Measurements from ENCODE around the gene CTDP1.

CTDP1 gene

DNA sequence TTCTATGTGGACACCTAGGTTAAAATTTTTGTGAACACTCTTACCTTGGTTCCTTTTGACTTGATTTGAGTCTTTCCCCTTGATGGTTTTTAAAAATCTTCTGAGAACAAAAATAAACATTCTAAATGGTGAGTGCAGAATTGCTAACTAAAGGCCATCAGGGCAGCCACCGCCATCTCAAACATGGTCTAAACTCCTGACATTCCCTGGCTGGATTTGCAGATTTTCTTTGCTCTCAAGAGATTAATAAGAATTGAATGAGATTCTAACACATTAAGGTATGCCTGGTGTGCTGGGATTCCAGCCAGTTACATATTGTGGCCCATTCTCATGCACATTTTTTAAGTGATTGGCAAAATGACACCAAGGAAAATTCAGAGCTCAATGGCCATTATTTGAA, 17.2 kb upstream of the CTDP1 start:
- Mint-ChIP-seq H3K9me3 (ENCODE audit: low read depth) (no peaks in the 10 kb centered on the region), H3K36me3 (no peaks in the 10 kb centered on the region), H3K4me1 (ENCODE audit: low read depth) (no peaks in the 10 kb centered on the region), H3K4me3 (no peak overlapping the region), H3K27me3 (peaks cover 3% of the 10 kb centered on the region), H3K27ac (no peak overlapping the region)

DNA sequence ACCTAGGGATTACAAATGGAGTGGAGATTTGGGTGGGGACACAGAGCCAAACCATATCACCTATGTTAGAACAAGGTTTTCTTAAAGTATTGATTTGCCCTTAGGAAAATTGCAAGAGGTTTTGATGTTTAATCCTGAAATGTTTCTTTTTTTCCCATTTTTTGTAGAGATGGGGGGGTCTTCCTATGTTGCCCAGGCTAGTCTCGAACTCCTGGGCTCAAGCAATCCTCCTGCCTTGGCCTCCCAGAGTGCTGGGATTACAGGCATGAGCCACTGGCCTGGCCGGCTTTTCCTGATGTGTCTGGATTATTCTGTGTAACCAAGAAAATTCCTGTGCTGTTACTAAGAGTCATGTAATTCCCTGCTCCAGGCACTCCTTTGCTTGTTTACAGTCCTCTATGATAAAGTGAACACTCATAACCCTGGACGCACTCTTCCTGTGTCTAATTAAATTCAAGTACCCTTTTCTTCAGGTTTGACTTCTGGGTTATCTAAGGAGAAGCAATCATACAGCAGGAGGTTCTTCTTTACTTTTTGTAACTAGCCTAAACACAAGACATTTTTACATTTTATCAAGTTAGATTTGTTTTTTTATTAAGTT, 15.0 kb upstream of the CTDP1 start:
- Mint-ChIP-seq H3K36me3 (no peaks in the 10 kb centered on the region), H3K9me3 (ENCODE audit: low read depth) (no peaks in the 10 kb centered on the region), H3K27ac (no peak overlapping the region), H3K4me1 (ENCODE audit: low read depth) (no peaks in the 10 kb centered on the region), H3K27me3 (peaks cover 3% of the 10 kb centered on the region), H3K4me3 (no peak overlapping the region)

DNA sequence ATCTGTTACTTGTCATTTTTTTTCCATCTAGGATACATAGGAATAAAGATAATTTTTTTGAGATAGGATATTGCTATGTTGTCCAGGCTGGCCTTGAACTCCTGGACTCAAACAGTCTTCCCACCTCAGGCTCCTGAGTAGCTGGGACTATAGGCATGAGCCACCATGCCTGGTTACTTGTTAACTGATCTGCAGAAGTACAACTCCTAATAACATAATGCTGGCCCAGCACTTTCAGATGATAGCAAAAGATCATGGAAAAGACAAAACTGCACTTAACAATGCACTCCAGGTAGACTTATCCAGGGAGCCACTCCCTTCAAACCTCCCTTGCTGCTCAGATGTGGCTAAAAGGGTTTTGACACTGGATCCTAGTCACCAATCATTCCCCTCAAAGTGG, 11.4 kb upstream of the CTDP1 start:
- H3K4me1 Mint-ChIP-seq (ENCODE audit: low read depth), result no peaks in the 10 kb centered on the region
- H3K4me3 Mint-ChIP-seq, result no peak overlapping the region
- H3K9me3 Mint-ChIP-seq (ENCODE audit: low read depth), result no peaks in the 10 kb centered on the region
- H3K36me3 Mint-ChIP-seq, result peaks cover 3% of the 10 kb centered on the region
- H3K27me3 Mint-ChIP-seq, result no peaks in the 10 kb centered on the region
- no peak overlapping the region for H3K27ac Mint-ChIP-seq

DNA sequence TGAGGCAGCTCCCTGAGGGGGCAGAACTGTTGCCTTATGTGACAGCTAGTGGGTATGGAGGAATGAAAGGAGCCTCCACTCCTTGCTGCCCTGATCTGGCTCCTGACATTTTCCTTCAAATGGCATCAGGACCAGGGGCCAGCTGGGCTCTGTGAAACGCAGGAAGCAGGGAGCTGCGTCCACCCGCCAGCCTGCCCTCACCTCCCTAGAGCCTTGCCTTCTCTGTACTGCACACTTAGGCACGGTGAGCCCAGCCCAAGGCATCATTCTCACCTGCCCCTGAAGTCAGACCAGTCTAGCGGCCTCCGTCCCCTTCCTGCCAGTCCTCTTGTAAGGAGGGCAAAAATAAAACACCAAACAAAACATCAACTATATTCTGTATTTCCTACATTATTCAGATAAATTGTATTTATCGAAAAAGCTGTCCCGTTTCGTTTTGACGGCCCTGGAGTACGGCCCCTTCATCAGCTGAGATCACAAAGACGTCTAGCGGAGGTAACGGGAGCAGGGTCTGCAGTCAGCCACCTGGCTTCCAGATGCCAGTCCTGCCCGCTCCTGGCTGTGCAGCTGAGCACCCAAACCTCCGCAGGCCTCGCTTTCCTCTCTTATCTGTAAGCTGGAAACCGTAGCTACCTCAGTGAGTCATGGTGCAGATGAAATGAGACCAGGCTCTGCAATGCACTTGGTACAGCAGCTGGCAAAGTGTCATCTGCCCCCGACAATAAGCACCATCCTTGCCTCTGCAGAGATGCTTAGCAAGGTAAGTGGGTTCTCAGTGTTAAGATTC, 6.9 kb upstream of the CTDP1 start:
- no peaks in the 10 kb centered on the region for H3K9me3 Mint-ChIP-seq (ENCODE audit: low read depth)
- no peak overlapping the region for H3K4me3 Mint-ChIP-seq
- peaks cover 12% of the 10 kb centered on the region for H3K36me3 Mint-ChIP-seq
- no peaks in the 10 kb centered on the region for H3K27me3 Mint-ChIP-seq
- H3K27ac Mint-ChIP-seq, result no peak overlapping the region
- H3K4me1 Mint-ChIP-seq (ENCODE audit: low read depth), result peaks cover 10% of the 10 kb centered on the region

DNA sequence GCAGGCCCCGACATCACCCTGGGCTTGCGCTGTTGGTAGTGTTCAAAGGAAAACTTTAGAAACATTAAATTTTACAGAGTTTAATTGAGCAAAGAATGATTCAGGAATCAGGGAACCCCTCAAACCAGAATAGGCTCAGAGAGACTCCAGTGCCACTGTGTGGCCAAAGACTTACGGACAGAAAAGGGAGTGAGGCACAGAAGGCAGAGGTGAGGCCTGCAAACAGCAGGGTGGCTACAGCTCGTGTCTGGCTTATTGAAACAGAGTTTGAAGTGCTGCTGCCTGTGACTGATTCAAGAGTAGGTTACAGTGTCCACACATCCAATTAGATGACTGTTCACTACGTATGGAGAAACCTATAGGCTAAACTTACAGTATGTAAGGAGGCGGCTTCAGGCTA, 2.4 kb upstream of the CTDP1 start:
- no peak overlapping the region for H3K27ac Mint-ChIP-seq

DNA sequence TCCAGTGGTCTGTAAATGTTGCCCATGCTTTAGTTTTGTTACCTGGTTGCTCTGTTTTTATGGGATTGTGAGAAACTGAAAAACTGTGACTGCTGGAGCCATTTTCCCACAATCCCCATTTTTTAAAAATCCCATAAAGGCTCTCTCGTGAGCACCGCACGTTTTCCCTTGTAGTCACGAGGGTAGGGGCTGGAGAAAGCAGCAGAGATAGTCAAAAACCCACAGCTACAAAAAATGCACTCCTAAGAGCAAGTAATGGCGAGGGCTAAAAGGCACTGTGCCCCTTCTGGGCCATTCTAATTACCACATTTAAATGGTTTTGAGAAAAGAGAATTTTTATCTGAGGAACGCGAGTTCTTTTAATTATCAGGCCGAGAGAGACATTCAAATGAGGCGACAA, 1.8 kb upstream of the CTDP1 start:
- Mint-ChIP-seq H3K4me3 (peak overlapping the region; percentile 96), H3K4me1 (ENCODE audit: low read depth) (peaks cover 46% of the 10 kb centered on the region), H3K36me3 (peaks cover 9% of the 10 kb centered on the region)

More for the DNA sequence above, 2.4 kb upstream of the CTDP1 start:
- Mint-ChIP-seq H3K9me3 (ENCODE audit: low read depth) (no peaks in the 10 kb centered on the region), H3K27me3 (no peaks in the 10 kb centered on the region), H3K4me3 (peak overlapping the region; percentile 35), H3K36me3 (peaks cover 9% of the 10 kb centered on the region), H3K4me1 (ENCODE audit: low read depth) (peaks cover 39% of the 10 kb centered on the region)

DNA sequence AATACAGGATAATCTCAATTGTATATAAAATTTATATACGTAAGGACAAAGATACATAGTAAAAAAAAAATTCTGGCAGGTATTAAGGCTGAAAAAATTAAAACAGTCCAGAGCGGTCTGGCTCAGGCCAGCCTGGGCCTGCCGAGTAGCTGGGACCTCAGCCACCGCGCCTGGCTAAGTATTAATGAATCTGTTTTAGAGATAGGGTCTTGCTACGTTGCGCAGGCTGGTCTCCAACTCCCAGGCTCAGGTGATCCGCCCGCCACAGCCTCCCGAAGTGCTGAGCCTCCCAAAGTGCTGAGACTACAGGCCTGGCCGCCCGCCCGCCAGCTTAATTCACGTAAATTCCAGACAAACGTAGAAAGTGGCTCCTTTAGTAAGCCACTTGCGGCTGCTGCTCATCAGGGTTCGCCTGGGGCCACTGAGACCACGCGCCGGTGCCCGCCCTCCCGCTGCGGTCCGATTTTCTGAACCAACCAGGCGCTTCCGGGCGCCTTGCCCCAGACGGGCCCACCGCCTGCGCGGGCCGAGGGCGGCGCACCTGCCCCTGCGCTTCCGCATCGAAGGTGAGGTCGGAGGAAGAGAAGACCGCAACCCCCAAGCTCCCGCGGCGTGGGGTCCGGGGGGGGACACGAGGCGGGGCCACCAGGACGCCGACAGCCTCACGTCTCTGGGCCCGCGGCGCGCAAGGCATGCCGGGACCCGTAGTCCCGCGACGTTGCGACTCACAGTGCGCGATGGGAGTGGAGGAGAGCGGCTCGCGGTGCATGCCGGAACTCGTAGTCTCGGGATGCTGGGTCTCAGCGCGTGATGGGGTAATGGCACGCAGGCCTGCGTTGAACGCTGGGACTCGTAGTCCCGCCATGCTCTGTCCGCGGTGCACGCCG, 695 bp upstream of the CTDP1 start:
- no peaks in the 10 kb centered on the region for H3K27me3 Mint-ChIP-seq
- peak overlapping the region; percentile 99 for H3K27ac Mint-ChIP-seq
- peak overlapping the region; percentile 96 for H3K4me3 Mint-ChIP-seq
- H3K36me3 Mint-ChIP-seq, result peaks cover 9% of the 10 kb centered on the region
- H3K9me3 Mint-ChIP-seq (ENCODE audit: low read depth), result no peaks in the 10 kb centered on the region
- H3K4me1 Mint-ChIP-seq (ENCODE audit: low read depth), result peaks cover 56% of the 10 kb centered on the region

More for the DNA sequence above, 1.8 kb upstream of the CTDP1 start:
- H3K27ac Mint-ChIP-seq, result peak overlapping the region; percentile 99
- H3K27me3 Mint-ChIP-seq, result no peaks in the 10 kb centered on the region
- no peaks in the 10 kb centered on the region for H3K9me3 Mint-ChIP-seq (ENCODE audit: low read depth)

DNA sequence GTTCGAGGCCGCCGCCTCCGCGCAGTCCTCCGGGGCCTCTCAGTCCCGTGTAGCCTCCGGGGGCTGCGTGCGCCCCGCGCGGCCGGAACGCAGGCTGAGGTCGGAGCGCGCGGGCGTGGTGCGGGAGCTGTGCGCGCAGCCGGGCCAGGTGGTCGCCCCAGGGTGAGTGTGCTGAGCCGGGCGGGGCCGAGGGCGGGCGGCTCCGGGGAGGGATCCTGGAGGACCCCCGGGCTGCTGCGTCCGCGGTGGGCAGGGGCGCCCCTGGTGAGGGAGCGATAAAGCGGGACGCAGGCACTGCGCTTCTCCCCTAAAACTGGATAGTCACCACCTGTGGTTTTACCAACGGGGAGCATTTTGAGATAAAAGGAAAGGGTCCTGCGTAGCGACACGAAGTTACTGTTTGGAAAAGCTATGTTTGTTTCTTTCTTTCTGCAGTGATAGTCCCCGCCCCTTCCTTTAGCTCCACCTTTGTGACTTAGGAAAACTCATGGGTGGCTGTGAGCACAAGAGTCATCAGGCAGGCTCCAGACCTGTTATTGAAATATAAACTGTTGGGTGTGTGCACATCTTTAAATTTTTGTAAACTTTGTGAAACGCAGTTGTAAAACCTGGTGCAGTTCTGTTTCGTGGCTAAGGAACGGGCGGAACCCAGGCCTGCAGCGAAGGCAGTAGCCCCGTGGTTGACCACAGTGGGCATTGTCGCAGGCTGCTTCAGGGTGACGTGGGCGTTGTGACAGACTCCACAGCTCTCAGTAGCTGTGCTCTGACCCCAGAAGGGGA, 687 bp downstream of the CTDP1 start:
- H3K27ac Mint-ChIP-seq, result peak overlapping the region; percentile 91
- H3K9me3 Mint-ChIP-seq (ENCODE audit: low read depth), result no peaks in the 10 kb centered on the region
- H3K27me3 Mint-ChIP-seq, result no peaks in the 10 kb centered on the region
- H3K36me3 Mint-ChIP-seq, result peaks cover 6% of the 10 kb centered on the region
- peaks cover 70% of the 10 kb centered on the region for H3K4me1 Mint-ChIP-seq (ENCODE audit: low read depth)
- H3K4me3 Mint-ChIP-seq, result peak overlapping the region; percentile 95

DNA sequence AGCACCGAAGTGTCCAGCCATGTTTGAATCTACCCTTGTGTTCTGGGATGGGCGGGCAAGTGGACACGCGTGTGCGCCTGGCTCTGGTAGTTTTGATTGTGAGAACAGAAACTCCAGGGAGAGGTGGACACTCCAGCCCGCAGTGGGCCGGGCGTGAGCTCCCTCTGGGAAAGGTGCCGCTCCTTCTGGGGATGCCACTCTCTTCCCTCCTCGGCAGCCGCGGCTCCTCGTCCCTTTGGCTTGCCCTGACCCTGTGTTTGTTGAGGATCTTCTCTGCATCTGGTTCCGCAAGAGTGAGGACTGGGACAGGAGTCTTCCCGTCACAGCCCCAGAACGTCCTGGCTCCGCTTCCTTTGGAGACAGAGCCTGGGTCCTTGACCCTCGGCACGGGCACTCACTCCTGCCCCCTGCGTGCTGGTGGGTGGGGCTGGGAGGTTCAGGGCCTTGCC, 1.3 kb downstream of the CTDP1 start:
- H3K36me3 Mint-ChIP-seq, result peaks cover 3% of the 10 kb centered on the region
- no peaks in the 10 kb centered on the region for H3K27me3 Mint-ChIP-seq
- peak overlapping the region; percentile 91 for H3K27ac Mint-ChIP-seq
- H3K9me3 Mint-ChIP-seq (ENCODE audit: low read depth), result no peaks in the 10 kb centered on the region
- H3K4me3 Mint-ChIP-seq, result peak overlapping the region; percentile 95
- H3K4me1 Mint-ChIP-seq (ENCODE audit: low read depth), result peaks cover 75% of the 10 kb centered on the region

DNA sequence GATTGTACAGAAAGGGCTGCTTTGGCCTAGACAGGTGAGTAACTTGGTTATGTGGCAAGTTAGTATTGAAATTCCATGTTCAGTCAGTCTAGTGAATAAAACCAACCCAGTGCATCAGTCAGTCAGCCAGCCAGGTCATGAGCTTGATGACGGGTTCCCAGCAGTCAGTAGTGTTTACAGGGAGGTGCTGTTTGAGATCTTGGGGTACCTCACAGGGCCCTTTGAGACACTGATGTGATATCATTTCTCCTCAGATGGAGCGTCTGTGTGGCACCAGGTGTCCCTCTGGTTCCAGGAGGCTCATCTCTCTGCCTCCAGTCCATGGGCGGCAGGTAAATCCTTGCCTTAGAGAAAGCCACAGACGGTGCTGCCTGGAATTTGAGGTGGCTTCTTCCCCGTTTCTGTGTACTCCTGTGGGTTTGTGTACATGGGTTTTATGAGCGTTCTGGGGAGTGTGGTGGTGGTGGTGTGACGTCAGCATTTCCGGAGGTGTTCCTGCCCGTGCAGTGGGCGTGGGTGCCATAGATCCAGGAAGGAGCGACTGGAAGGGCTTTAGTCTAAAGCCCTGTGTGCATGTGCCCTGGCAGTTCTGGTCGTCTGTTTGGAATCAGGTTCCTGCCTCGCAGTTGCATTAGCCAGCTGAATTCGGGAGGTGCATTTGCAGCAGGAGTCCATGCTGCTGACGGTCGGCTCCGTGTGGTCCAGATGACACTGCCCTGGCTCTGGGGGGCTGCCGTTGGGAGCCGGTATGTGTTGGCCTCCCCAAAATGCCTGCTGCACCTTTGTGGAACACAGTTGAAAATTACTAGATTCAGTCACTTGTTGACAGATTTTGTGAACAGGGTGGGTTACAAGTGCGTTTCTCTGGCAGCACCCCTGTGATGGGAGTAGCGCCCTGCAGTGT, 2.1 kb downstream of the CTDP1 start:
- peak overlapping the region; percentile 91 for H3K27ac Mint-ChIP-seq
- peak overlapping the region; percentile 95 for H3K4me3 Mint-ChIP-seq
- no peaks in the 10 kb centered on the region for H3K27me3 Mint-ChIP-seq
- peaks cover 80% of the 10 kb centered on the region for H3K4me1 Mint-ChIP-seq (ENCODE audit: low read depth)
- peaks cover 2% of the 10 kb centered on the region for H3K36me3 Mint-ChIP-seq
- no peaks in the 10 kb centered on the region for H3K9me3 Mint-ChIP-seq (ENCODE audit: low read depth)

DNA sequence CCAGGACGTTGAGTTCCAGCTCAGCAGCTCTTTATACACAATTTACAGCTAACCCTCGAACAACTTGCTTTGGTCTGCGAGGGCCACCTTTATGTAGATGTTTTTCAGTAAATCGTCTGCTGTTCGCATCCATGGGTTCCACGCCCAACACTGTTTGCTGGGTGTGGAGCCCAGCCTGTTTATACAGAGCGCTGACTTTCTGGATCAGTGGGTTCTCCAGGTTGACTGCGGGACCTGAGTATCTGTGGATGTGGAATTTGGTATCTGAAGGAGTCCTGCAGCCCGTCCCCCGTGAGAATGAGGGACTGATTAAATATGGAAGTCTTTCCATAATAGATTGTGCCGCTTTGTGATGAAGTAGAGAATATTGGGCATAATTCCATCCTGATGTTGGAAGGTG, 2.9 kb downstream of the CTDP1 start:
- Mint-ChIP-seq H3K9me3 (ENCODE audit: low read depth) (no peaks in the 10 kb centered on the region), H3K27ac (peak overlapping the region; percentile 91), H3K27me3 (no peaks in the 10 kb centered on the region), H3K36me3 (peaks cover 2% of the 10 kb centered on the region), H3K4me1 (ENCODE audit: low read depth) (peaks cover 73% of the 10 kb centered on the region), H3K4me3 (peak overlapping the region; percentile 95)

DNA sequence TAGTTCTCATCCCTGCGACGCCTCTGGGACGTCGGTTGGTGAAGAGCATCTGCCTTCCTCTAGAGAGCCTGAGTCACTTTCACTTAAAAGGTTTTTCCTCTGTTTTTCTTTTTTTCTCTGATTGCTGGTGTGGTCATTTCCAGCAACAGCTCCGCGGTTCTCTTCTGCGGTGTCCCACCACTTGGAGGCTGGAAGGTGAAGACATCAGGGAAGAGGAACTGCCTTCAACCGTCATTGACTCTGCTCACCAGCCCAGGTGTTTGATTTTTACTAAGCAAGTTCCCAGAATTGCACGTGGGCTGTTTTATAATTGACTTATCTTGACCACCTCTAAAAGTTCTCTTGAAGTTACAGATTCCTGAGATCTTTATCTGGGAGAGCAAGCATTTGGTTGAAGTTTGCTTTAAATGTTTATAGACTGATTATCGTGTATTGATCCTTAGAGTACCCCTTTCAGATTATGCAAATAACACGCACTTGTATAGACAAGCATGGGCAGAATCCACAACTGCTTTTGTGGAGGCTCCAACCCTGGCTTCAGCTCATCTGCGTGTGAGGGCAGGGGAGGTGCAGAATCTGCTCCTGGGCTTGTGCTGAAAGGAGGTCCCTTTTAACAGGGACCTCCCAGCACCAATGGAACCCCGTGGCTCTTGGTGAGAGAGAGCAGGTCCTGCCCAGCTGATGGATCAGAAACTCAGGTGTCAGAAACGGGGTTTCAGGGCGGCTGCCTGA, 3.5 kb downstream of the CTDP1 start:
- peaks cover 72% of the 10 kb centered on the region for H3K4me1 Mint-ChIP-seq (ENCODE audit: low read depth)
- H3K4me3 Mint-ChIP-seq, result peak overlapping the region; percentile 95
- H3K36me3 Mint-ChIP-seq, result peaks cover 2% of the 10 kb centered on the region
- no peaks in the 10 kb centered on the region for H3K9me3 Mint-ChIP-seq (ENCODE audit: low read depth)
- H3K27me3 Mint-ChIP-seq, result no peaks in the 10 kb centered on the region
- H3K27ac Mint-ChIP-seq, result peak overlapping the region; percentile 91

DNA sequence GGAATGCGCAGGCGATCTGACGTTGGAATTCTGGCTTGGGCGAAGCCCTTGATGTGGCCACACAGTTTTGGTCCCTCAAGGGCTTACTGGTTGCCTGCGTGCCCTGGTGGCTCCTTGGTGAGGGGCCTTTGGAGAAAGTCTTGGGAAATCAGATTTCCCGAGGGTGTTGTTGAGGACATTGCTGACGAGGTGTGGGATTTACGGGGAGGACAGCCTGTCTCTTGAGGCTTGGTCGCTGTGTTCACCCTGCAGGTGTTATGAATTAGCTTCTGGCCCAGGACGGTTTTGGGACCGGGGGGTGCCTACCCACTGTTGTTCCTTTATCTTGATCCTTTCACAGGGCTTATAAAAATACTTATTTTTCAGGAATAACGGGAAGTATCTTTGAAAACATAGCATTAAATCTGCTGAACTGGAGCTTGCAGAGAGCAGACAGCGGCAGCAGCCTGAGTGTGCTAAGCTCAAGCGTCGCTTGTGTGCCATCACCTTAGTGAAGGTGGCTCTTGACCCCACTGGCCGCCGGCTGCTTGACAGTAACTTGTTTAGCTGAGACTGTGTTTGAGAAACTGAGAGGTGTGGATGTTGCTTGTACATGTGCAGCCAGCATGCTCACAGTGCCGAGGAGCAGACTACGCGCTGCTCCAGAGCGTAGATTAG, 4.2 kb downstream of the CTDP1 start:
- Mint-ChIP-seq H3K9me3 (ENCODE audit: low read depth) (no peaks in the 10 kb centered on the region), H3K4me1 (ENCODE audit: low read depth) (peaks cover 67% of the 10 kb centered on the region), H3K27me3 (no peaks in the 10 kb centered on the region), H3K4me3 (peak overlapping the region; percentile 95), H3K36me3 (peaks cover 2% of the 10 kb centered on the region), H3K27ac (peak overlapping the region; percentile 91)

Measured in activated naive CD8-positive, alpha-beta T cell (primary cell).